Inflammatory macrophage treated with lipopolysaccharide for 4 hours (primary cell): ENCODE results near the gene NXPE2.
A peak's percentile ranks its signal among the peaks of the same experiment; 100 is the strongest.
"Not testable (repeated sequence)": the region's sequence is repeated elsewhere in the genome, so short reads cannot be mapped to it uniquely, and the experiment has no call there.

Experiments used
- DNase-seq: peaks from one replicate; pipeline ENCODE4 v3.0.0-alpha.2; 2020

Gene NXPE2

DNA sequence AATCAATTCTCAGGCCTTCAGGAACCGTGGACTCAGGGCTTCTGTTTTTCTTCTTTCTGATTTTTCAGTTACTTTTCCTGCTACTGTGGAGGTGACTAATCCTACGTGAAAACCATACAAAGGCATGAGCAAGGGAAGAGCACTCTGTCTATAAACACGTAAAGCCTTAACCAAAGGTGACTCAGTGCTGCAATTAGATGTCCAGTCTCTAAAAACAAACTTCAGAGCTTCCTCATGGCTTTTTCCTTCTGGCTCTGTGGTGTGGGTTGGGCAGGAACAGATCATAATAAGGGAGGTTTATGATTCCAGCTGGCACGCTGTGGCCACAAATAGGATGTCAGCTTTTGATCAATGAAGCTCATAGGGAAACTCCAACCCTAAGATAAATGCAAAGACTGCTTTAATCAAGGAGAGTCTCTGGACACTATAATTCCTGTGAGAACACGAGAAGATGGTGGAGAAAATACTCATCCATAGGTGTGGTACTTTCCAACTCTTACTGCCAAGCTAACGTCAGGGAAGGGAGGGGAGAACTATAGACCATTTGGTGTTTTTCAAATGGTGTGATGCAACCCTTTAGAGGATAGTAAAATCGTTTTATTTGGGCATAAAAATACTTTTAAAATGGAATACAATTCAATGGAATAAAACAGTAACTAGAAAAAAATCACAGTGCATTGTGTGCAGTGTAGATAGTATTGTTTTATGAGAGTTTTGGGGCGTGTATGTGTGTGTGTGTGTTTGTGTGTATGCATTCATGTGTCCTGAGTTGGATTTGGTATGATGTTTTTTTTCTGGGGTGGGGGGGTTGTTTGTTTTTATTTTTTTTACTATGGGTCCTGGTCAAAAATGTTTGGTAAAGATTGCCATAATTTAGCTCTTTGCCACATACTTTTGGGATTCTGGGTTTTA is at the start of gene NXPE2:
TSS of gene NXPE2 (plus strand) at position 403 of the 912 bp plus-strand sequence. CDS start at position 452, 49 bp downstream.
- no peak for DNase-seq

GRCh38 chr11:114631445-114631965 is 46.8 kb upstream of the NXPE2 start:
- DNase-seq: not testable (repeated sequence)

GRCh38 chr11:114639440-114639839 is 38.9 kb upstream of the NXPE2 start:
- not testable (repeated sequence) for DNase-seq

GRCh38 chr11:114650661-114651060 is 27.7 kb upstream of the NXPE2 start:
- no peak for DNase-seq

DNA sequence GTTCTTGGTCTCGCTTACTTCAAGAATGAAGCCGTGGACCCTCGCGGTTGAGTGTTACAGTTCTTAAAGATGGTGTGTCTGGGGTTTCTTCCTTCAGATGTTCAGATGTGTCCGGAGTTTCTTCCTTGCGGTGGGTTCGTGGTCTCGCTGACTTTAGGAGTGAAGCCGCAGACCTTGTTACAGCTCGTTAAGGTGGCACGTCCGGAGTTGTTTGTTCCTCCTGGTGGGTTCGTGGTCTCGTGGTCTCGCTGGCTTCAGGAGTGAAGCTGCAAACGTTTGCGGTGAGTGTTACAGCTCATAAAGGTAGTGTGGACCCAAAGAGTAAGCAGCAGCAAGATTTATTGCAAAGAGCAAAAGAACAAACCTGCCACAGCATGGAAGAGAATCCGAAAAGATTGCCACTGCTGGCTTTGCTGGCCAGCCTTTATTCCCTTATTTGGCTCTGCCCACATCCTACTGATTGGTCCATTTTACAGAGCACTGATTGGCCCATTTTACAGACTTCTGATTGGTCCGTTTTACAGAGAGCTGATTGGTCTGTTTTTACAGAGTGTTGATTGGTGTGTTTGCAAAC is 27.1 kb upstream of the NXPE2 start:
- no peak for DNase-seq

GRCh38 chr11:114653148-114653547 is 25.2 kb upstream of the NXPE2 start:
- no peak for DNase-seq

GRCh38 chr11:114664641-114665040 is 13.7 kb upstream of the NXPE2 start:
- no peak for DNase-seq

GRCh38 chr11:114666760-114667159 is 11.6 kb upstream of the NXPE2 start:
- no peak for DNase-seq

DNA sequence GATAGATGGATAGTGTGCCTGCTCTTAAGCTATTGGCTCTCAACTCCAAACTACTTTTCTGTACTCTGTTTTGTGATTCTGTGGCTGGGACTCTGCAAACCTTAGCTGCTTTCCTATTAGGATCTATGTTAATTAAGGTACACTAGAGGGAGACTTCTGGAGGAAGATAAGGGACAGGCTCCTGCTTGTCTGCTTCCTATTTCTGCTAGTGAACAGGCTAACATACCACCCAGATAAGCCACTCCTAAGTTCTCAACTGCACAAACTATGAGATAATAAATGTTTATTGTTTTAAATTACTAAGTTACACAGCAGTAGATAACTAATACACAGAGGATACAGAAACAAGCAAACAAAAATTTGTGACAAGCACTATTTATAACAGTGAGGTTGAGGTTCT is 10.2 kb upstream of the NXPE2 start:
- no peak for DNase-seq

DNA sequence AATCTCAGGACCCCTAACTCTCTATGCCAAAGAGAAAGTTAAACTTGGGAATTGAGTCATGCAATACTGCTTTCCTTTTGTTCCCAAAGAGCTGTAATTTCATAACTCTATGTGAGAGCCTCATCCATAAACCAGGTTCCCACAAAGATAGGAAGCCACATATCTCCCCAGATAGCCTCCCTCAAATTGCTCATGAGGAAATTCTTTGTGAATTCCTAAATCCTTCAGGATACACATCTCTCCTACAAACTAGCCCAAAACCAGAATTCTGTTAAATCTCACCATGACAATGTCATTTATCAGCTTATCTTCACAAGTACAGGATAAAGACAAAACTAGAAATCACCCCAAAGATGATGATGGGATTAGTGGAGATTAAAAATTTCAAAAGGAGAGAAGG is 4.7 kb upstream of the NXPE2 start:
- no peak for DNase-seq

DNA sequence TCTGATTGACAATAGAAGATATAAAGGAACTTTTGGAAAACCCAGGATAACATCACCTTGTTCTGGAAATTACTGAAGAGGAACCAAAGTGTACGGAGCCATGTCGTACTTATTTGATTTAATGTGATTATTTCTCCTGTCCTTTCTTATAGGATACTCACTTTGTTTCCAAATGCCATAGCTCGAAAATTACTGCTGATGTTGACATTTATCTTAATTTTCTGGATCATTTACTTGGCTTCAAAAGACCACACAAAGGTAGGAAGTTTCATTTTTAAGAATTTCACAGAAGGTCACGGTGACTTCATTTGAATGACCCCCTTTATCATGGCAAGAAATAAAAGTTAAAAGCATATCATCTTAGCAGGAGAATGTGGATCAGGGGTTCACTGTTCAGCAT is 1.2 kb downstream of the NXPE2 start:
- DNase-seq: no peak

DNA sequence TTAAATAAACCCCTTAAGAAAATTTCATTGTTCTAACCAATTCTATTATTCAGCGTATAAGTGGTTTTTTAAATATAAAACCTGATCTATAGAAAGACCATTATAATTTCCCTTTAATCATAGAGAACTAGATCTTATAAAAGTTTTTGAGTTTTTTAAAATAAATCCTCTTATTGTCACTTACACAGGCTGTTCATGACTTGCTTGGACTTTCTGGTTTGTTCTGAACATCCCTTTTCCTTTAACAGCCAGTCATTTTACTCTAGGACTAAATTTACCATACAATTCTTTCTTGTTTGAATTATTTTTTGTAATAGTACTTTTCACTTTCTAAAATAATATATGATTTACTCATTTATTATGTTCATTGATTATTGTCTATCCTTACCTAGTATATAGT is 4.7 kb downstream of the NXPE2 start:
- no peak for DNase-seq

GRCh38 chr11:114684636-114685035 is 6.3 kb downstream of the NXPE2 start:
- DNase-seq: no peak

DNA sequence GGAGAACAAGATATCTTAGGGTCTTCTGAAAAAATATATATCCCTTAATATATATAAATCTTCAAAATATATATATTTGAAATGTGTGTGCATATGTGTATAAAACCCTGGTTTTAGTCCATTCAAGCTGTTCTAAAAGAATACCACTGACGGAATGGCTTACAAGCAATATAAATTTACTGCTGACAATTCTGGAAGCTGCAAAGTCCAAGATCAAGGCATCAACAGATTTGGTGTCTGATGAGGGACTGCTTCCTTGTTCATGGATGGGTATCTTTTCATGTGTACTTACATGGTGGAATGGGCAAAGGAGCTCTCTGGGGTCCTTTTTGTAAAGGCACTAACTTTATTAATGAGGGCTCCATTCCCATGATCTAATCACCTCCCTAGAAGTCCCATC is 6.8 kb downstream of the NXPE2 start:
- DNase-seq: no peak

DNA sequence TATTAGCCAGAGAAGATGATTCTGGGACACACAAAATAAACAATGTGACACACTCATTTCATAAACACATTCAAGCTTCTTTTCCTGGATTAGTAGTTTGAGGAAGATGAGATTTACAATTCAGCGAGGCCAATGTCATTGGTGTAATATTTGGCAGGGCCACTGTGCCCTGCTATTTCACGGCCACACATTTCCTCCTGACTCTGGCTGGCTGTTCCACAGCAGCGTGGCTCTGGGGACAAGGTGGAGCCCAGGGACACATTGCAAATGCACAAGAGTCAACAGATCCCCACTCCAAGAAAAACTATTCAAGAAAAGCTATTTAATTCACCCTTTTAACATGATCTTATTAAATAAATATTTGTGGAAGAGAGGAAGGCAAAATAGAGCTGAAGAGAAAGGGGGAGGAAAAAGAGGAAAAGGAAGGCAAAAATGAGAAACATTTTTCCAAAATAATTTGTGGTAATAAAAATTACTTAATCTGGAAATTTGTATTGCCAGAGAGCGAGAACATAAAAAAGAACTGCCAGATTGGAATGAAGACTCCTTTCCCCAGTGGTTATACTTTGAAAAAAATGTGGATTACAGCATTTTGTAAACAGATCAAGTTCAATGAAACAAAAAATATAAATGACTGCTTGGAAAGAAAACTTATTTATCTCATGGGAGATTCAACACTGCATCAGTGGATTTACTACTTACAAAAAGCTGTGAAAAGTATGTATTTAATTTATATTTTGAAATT is 27.1 kb downstream of the NXPE2 start:
- no peak for DNase-seq

- DNase-seq: no peak
These were observed 31.6 kb downstream of the NXPE2 start for GRCh38 chr11:114709960-114710359.

DNA sequence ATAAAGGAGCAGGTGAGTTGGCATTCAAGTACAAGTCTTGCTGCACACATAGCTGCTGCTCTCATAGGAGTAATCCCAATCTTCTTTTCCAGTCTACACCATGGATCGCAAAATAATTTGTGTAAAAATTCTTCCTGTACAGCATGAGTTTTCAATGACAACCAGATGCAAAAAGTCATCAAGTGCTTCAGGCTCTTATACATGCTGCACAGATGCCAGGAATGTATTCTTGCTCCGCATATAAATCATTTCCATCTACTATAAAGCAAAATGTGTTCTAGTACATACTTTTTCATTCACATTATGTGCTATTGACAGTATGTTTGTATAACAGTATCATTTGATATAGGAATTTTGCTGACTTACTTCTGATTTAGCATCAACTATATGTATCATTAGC is 35.4 kb downstream of the NXPE2 start:
- no peak for DNase-seq

DNA sequence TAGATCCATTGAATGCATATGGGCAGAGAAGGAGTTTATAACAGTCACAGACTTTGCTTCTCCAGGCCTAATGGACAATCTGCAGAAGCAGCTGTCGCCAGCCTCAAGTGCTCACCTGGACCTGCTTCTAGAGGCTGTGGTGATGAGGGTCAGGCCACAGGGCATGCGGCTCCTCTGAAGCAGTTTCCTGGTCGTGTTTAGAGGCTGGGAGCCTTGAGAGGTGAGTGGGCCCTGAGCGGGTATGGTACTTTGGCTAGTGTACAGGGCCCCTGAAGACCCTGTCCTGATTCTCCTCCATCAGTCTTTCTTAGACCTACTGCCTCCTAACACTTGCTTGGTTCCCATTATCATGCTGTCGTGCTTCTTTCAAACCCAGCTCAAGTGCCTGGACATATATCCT is 41.2 kb downstream of the NXPE2 start:
- no peak for DNase-seq

DNA sequence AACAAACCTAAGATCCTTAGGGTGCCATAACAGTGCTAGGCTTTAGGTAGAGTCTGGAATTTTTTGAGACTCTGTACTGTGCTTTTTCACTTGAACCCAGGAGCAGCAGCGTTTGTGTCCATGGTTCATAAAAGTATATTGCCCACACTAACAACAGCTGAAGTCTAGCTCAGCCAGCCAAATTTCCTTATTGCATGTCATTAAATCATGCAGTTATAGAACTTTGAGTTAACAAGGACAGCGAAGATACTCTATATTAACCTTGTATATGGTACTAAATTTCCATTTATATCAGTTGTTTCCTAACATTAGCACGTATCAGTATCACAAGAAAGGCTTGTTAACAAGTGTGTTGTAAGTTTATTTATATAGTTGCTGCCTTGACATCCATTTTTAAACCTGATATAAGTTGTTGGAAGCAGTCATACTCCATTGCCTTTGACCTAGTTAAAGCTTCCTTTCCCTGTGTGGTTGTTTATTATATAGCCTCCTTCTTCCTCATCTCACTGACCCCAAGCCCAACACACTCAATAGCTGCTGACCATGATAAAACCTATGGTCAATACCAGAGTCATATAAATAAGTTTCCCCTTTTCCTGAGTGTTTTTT is 46.7 kb downstream of the NXPE2 start:
- DNase-seq: no peak

- DNase-seq: no peak
These were observed 47.3 kb downstream of the NXPE2 start for GRCh38 chr11:114725623-114726022.

- no peak for DNase-seq
These were observed 58.5 kb downstream of the NXPE2 start for GRCh38 chr11:114736806-114737205.

DNA sequence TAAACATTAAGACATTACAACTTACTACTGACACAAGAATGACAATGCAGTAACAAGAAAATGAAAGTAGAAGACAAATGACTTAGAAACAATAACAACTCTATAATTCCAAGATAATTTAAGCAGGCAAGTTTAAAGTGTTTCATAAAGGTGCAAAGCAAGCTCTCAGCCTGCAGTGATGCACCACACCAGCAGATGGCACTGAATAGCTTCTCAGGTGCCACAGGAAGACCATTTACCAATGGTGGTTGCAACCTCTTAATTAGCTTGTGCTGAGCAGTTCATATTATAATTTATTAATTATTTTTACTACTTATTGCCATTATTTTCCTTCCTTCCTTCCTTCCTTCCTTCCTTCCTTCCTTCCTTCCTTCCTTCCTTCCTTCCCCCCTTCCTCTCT is 60.6 kb downstream of the NXPE2 start:
- peak; percentile 27 for DNase-seq

GRCh38 chr11:114745150-114745671 is 66.9 kb downstream of the NXPE2 start:
- no peak for DNase-seq
